M059J (cell line): ENCODE measurements around the gene CUX1. TPM values are rescaled to one million over a fixed set of nuclear protein-coding genes. Genes with fewer than 3 reads are reported as not detected.
"Not testable (repeated sequence)": the region's sequence is repeated elsewhere in the genome, so short reads cannot be mapped to it uniquely, and the experiment has no call there.

Source experiments
- DNase-seq: peaks from one replicate; pipeline ENCODE4 v3.0.0-alpha.2; 2012; ENCODE audit warnings: low read depth
- total RNA-seq: library from RNA; depleted of rRNA; stranded (reverse); fragments of >200 nt; shearing (Covaris generic); gene quantifications from 2 replicates; pipeline ENCODE4 v1.2.3, GENCODE V29; 2014

CUX1 gene
- total RNA-seq, 1 experiment from 2014 or later: 51.9 TPM

DNA sequence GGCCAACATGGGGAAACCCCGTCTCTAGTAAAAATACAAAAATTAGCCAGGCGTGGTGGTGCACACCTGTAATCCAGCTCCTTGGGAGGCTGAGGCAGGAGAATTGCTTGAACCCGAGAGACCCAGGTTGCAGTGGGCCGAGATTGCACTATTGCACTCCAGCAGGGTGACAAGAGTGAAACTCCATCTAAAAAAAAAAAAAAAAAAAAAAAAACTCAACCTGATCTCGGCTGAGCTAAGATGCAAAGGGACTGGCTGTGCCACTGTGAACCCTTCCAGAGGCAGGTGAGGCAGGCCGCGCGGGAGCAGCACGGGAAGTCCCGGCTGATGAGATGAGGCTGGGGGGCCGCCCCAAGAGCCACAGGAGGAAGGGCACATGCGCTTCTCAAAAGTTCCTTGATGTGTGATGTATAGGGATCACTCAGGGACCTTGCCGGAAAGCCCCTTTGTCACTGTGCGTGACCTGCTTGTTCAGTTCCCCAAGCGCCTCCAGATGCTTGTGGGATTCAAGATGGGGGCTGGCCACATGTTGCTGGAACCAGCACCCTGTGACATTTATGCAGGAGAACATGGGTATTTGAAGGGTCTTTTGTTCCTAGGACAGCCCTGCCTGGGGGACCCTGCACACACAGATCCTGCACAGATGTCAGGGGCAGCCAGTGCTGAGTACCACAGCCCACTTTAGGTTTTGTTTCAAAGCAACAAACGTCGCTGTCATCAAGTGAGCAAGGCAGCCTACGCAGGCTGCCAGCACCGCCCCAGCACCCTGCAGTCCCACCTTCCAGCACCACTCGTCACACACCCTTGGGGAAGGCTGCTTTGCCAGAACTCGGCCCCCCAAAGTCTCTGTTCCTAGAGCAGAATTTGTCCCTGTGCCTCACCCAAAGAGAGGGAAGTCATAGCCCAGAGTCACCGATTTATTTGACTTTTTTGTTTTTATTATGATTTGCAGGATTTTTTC, 394.4 kb downstream of the CUX1 start:
- DNase-seq: no peak

DNA sequence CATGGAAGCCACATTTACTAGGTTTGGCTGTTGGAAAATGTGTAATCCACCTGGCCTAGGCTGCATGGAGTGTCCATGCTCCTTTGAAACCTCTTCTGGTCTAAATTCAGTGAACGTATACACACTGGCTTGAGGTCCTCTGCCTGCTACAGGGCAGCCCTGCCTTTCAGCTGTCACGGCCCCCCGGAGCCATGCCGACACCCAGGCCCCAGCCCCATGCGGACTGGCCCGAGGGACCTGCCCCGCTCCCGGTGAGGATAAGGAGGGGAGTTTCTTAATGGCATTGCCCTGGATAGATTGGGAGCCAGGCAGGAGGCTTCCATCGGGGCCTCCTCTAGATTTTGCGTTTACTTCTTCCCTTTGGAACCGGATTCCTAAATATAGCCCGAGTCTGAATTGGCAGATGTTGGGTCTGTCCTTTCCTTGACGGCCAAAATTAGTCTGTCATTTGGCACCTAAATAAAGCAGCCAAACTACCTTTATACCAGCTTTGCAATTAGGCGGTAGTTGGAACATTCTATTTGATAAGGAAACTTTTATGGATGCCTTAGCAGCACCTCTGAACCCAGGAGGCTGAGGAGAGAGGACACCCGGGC, 397.1 kb downstream of the CUX1 start:
- DNase-seq: no peak

DNA sequence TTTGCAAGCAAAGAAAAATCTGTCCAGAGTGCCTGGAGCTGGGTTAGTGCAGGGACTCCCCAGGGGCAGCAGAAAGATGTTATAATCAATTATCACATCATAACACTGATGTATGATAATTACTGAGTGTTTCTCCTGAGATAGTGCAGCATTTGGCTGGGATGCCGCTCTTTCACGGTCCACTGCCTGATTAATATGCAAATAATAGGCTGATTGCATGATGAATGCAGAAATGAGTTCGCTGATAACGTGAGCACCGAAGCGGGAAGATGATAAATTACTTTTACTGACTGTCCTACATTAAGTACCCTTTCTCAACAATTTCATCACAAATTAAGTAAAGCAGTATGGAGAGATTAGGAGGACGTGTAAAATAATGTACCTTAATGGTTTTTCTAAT, 397.8 kb downstream of the CUX1 start:
- DNase-seq: no peak

DNA sequence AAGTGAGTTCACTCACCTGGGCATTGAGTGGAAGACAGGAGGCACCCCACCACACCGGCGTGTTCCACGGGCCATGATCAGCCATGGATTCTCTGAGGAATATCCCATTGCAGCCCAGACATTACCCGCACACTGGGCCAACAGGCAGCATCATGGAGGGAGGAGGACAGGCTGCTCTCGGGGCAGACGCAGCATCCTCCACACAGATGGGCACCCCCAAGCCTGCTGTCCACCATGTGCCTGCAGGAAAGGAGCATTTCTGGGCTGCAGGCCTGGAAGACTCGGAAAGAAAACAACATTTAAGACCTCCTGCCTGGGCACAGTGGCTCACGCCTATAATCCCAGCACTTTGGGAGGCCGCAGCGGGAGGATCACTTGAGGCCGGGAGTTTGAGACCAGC, 398.3 kb downstream of the CUX1 start:
- DNase-seq: no peak

DNA sequence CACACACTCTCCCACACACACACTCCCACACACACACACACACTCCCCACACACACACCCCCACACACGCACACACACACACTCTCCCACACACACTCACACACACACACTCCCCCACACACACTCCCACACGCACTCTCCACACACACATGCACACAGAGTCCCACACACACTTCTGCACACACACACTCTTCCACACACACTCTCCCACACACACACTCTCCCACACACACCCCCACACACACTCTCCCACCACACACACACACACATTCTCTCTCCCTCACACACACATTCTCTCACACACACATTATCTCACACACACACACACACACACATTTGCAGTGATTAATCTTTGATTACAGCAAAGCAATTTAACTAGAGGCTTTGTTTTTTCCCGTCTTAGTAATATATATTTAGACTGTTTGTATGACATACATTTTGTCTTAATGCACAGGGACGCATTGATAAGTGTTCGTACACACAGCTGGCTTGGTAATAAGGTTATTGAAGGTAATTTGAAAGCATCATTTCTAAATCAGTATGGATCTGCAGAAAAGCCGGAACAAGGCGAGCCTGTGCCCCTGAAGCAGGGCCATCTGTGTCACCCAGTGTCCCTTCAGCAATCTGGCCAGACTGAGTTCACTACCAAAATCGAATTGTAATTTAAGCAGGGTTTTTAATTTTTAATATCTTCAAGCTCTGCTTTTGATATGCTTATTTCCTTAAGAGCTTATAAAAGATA, 399.3 kb downstream of the CUX1 start:
- no peak for DNase-seq

DNA sequence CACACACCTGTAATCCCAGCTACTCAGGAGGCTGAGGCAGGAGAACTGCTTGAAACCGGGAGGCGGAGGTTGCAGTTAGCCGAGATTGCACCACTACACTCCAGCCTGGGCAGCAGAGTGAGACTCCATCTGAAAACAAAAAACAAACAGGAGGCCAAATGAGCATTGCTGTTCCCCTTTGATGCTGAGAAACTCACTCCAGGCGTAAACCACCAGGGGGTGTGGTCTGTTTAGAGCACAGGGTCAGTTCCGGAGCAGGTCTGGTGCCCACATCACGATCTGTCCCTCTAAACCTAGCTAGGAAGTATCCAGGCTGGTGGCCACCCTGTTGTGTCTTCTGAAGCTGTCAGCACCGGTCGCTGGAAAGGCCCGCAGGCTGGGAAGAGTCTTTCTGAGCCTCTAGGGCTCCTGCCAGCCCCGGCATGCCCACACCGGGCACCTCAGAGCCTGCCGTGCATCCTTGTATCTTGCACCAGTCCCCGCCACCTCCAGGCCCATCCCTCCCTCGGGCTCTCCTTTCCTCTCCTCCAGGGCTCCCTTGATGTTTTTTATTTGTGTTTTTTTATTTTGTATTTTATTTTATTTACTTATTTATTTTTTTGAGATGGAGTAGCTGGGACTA, 402.9 kb downstream of the CUX1 start:
- no peak for DNase-seq

DNA sequence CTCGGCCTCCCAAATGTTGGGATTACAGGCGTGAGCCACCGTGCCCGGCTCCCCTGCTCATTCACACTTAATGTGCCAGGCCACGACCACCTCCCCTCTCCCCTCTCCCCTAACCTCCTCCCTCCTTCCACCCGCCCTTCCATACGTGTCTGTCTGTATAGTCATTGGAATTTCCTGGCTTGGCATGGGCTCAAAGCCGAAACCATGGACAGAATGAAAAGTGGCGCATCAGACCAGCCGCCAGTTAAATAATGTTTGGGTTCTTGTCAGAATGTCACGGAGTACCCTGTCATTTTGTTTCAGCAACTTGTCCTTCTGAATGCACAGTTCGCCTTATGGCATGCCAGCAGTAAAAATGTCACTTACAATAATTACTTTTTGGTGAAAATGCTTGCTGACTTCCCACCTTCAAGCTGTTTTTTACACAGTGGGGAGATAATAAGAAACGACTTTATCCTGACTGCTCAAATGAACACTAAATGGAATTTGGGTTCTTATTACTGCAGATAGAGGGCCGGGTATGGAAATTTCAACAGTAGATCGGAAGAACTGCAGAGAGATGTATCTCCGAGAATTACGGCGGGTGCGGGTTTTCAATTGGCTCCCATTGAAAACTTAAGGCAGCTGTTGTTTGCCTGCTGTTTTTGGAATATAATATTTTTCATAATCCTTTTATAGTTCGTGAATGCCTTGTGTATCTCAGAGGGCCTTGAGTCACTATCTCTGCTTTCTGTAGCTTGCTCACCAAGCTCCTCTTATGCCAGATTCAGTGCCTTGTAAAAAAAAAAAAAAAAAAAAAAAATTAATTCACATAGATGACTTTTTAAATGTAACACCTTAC, 403.8 kb downstream of the CUX1 start:
- DNase-seq: peak; percentile 17

DNA sequence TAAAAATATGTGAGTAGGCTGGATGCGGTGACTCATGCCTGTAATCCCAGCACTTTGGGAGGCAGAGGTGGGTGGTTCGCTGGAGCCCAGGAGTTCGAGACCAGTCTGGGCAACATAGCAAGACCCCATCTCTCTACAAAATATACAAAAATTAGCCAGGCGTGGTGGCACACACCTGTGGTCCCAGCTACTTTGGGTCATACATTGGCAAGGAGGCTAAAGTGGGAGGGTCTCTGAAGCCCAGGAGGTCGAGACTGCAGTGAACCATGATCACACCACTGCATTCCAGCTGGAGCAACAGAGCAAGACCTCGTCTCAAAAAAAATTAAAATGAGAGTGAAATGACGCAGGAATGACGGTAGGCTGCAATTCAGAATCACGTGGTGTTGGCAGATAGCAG, 404.5 kb downstream of the CUX1 start:
- DNase-seq: no peak

DNA sequence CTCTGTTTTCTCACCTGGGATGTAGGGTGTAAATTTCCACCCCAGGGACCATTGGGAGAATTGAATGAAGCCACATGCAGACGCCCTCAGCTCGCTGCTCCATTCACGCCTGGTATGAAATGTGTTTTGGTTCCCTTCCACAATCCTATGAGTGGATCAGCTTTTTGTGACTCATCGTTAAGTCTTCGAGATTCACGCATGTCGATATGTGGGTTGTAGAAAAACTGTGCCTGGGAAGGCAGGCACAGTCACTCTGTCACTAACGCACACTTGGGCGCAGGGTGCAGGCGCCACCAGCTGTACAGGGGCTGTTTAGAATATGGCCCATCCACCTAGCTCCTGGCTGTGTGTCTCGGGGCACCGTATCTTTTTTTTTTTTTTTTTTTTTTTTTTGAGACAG, 405.0 kb downstream of the CUX1 start:
- DNase-seq: no peak

DNA sequence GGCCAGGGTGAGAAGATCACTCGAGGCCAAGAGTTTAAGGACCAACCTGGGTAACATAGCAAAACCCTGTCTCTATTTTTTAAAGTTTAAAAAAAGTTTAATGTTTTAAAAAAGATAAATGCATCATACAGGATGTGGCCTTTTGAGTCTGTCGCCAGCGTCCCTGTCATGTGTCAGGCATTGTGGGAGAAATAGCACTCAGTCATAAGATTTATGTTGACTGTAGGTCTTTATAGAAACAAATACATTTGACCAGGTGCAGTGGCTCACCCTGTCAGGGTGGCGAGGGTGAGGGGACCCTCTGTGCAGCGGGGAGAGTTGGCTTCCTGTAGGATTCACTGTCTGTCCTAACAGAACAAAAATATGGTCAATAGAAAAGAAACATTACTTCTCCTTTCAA, 405.8 kb downstream of the CUX1 start:
- DNase-seq: no peak

DNA sequence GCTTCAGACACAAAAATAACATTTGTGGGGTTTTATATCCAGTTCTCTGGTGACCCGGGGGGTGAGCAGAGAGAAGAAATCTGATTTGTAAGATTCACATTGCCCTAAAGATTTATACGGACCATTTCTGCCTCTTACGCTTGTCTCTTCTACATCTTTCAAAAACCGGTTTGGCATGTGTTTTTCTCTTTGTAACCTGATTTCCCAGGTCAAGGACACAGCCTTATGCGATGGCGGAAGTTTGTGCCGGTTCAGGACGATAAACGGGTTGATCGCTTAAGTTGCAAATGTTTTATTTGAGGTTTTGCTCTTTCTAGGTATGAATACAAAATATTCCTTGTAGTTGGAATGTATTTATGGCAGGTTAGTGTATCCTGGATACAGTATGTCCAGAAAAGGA, 407.6 kb downstream of the CUX1 start:
- DNase-seq: no peak

DNA sequence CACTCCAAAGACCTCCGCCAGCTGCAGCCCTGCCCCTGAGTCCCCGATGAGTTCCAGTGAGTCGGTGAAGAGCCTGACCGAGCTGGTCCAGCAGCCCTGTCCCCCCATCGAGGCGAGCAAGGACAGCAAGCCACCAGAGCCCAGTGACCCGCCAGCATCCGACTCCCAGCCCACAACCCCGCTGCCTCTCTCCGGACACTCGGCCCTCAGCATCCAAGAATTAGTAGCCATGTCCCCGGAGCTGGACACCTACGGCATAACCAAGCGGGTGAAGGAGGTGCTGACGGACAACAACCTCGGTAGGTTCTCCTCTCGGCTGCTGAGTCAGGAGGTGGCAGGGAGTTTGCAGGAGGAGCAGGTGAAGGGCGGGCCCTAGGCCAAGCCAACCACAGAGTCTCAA, 409.9 kb downstream of the CUX1 start:
- DNase-seq: no peak

DNA sequence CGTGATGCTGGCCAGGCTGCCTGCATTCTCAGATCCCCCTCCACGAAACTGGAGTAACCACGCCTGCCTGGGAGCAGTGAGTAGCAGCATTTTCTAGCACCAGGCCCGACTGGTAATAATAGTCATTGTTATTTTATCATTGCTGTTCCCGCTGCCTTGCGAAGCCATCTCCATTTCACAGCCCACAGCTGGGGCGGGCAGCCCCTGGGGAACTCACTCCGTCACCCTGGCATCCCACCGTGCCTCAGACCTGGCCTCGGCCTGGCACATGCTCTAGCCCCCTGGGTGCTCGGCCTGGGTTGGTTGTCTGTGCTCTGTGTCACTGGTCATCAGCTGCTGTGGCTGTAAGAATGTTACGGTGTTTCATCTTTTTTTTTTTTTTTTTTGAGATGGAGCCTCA, 411.5 kb downstream of the CUX1 start:
- DNase-seq: no peak

DNA sequence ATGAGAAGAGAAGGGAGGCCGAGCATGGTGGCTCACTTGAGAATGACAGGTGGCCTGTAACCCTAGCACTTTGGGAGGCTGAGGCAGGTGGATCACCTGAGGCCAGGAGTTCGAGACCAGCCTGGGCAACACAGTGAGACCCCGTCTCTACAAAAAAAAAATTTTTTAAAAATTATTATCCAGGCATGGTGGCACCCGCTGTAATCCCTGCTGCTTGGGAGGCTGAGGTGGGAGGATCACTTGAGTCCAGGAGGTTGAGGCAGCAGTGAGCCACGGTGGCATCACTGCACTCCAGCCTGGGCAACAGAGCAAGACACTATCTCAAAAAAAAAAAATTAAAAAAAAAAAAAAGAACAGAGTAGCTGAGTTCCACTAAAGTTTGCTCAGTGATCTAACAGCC, 412.7 kb downstream of the CUX1 start:
- not testable (repeated sequence) for DNase-seq

DNA sequence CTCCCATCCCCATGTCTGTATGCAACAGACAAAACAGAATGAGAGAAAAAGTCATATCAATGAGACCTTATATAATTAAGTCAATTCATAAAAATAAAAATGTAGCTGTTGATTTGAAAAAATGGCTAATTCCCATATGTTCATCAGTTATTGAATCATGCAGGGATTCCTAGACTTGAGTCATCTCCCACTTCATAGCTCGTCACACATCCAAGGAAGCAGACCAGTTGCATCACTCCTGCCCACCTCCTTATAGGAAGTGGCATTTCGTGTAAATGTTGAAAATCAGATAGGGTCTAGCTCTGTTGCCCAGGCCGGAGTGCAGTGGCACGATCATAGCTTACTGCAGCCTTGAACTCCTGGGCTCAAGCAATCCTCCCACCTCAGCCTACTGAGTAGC, 413.2 kb downstream of the CUX1 start:
- DNase-seq: peak; percentile 8

DNA sequence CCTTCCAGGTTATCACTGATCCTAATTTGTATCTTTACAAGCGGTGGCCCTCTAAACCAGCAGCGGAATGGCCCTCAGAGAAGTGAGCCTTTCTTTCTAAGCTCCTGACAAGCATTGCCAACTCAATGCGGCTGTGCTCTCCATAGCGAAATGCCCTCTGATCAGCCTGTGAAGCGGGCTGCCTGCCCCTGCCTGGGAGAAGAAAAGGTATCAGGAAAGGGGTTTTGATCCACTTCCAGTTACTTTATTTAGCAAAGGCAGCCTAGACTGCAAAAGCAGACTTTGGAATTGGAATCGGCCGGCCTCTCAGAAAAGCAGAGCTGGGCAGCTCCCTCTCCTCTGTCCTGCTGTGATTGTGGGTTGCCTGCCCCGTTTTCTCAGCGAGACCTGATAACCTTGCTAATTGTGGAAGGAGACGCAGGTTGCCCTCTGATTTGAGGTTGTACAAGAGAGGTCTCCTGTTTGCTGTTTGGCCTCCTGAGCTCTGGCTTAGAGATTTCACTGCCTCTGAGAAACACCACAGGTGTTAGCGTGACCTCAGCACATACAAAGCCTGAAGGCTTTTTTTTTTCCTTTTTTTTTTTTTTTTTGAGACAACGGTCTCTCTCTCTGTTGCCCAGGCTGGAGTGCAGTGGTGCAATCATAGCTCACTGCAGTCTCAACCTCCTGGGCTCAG, 415.3 kb downstream of the CUX1 start:
- DNase-seq: no peak

DNA sequence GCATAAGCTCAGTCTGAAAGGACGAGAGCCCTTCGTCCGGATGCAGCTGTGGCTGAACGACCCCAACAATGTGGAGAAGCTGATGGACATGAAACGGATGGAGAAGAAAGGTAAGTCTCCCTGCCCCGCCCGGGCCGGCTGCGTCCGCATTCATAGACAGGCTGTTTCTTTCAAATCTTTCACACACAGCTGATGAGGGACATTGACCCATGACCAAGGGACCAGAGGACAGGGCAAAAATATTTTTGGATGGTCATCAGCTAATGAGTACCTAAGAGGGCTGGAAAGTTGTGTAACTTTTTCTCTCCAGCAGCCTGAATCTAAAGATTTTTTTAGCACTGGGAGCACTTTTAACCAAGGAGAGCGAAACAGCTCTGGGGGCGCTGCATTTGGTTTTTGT, 416.7 kb downstream of the CUX1 start:
- no peak for DNase-seq

DNA sequence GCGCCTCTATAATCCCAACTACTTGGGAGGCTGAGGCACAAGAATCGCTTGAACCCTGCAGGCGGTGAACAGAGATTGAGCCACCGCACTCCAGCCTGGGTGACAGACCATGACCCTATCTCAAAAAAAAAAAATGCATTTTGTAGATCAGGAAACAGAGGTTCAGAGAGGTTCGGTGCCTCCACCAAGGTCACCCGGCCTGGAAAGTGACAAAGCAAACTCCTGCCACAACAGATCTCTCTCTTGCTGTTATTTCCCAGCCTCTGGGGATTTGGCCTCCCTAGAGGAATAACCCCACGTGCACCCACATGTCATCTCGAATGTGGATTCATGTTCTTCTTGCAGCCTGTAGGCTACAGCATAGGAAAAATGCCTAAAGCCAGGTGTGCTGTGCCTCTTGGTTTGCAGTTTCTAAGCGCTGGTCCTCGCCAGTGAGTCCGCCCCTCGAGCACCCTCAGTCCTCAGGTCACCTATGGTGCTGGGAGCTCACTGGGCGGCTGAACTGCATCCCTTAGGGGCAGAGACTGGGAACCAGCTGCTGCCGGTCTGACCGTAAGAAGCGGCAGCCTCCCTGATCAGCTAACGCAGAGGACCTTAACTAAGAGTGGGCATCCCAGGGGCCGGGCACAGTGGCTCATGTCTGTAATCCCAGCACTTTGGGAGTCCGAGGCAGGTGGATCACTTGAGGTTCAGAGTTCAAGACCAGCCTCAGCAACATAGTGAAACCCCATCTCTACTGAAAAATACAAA, 417.6 kb downstream of the CUX1 start:
- no peak for DNase-seq

DNA sequence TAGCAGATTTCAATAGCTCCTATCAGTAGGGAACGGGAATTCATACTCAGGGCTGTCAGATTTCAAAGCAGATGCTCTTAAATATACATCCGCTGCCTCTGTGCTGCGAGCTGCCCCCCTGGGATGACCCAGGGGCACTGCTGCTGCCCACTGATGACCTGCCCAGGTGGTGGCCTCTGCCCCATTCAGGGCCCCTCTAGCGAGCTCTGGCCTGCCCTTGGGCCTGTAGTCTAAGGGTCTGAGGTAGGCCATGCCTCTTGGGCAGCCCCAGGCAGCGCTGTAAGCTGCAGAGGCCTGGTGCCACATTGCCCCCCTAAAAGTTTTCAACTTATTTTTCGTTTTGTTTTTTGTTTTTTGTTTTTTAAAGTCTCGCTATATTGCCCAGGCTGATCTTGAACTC, 418.7 kb downstream of the CUX1 start:
- no peak for DNase-seq
